H1 (cell line): ENCODE measurements around the gene MYO5B. TPM values are rescaled to one million over a fixed set of nuclear protein-coding genes. Genes with fewer than 3 reads are reported as not detected.

ENCODE experiments used
- CTCF ChIA-PET: fragments of 300-600 bp; sonication (Branson Sonifier 250); formaldehyde crosslinking; loops from one replicate; lab custom pipeline; 2021; ENCODE audit not compliant: partially characterized antibody; lab: Charles Lee
- POLR2A ChIA-PET: fragments of 300-600 bp; sonication (Branson Sonifier 250); formaldehyde crosslinking; loops from one replicate; lab custom pipeline; 2021; ENCODE audit warnings: inconsistent platforms; ENCODE audit not compliant: partially characterized antibody; lab: Charles Lee
- DNase-seq, 2 experiments: peaks; one replicate each; pipeline versions ENCODE4 v3.0.0 to v3.0.0-alpha.2; 2010 to 2022; ENCODE audit warnings: low spot score in 2 of 2, low read depth in 1 of 2, mixed read lengths in 1 of 2
- FAIRE-seq: peaks from 2 replicates; lab custom pipeline; 2011; peaks lifted over from hg19 to GRCh38; lab: Jason Lieb, UNC
- H2AFZ ChIP-seq: 2 replicates; pipeline ENCODE4 v1.8.1; 2012; ENCODE audit warnings: low read length, inconsistent platforms
- H2AK5ac ChIP-seq: 2 replicates; pipeline ENCODE4 v1.6.1; 2013; ENCODE audit warnings: low read depth, low read length
- H2BK120ac ChIP-seq: replicated peaks from 2 replicates; pipeline ENCODE3; 2013; ENCODE audit warnings: low read depth, low read length, inconsistent platforms
- H2BK12ac ChIP-seq: 2 replicates; pipeline ENCODE4 v1.6.1; 2013; ENCODE audit warnings: low read depth, low read length
- H2BK15ac ChIP-seq: 2 replicates; pipeline ENCODE4 v1.6.1; 2013; ENCODE audit warnings: low read length
- H2BK20ac ChIP-seq: 2 replicates; pipeline ENCODE4 v1.6.1; 2013; ENCODE audit warnings: low read length
- H2BK5ac ChIP-seq: 2 replicates; pipeline ENCODE4 v1.6.1; 2013; ENCODE audit warnings: low read depth, low read length
- H3K14ac ChIP-seq: 2 replicates; pipeline ENCODE4 v1.6.1; 2013; ENCODE audit warnings: inconsistent platforms; ENCODE audit not compliant: insufficient read length
- H3K18ac ChIP-seq: 2 replicates; pipeline ENCODE4 v1.6.1; 2013; ENCODE audit warnings: low read length; ENCODE audit errors: extremely low read depth
- H3K23ac ChIP-seq: 2 replicates; pipeline ENCODE4 v1.6.1; 2013; ENCODE audit warnings: inconsistent platforms; ENCODE audit not compliant: insufficient read length
- H3K23me2 ChIP-seq: 2 replicates; pipeline ENCODE4 v1.6.1; 2013; ENCODE audit warnings: low read depth, low read length
- H3K27ac ChIP-seq: 2 replicates; pipeline ENCODE4 v1.6.1; 2011; ENCODE audit warnings: low read depth, low read length, inconsistent platforms
- H3K27me3 ChIP-seq, 4 experiments: replicated peaks in 1 of 4; 1 replicate in 1 of 4; 2 replicates in 3 of 4; pipeline versions ENCODE4 v1.6.1 to v1.8.1; 2011 to 2013; ENCODE audit warnings: low read length in 3 of 4, mild to moderate bottlenecking in 3 of 4, inconsistent platforms in 2 of 4, mixed read lengths in 2 of 4, moderate library complexity in 1 of 4; ENCODE audit not compliant: control insufficient read depth in 3 of 4, insufficient read depth in 3 of 4; ENCODE audit errors: extremely low read depth in 1 of 4
- H3K36me3 ChIP-seq, 4 experiments: 2 replicates each; pipeline versions ENCODE4 v1.6.1 to v1.8.1; 2011 to 2013; ENCODE audit warnings: mild to moderate bottlenecking in 4 of 4, low read length in 3 of 4, moderate library complexity in 2 of 4, control low read depth in 1 of 4, inconsistent platforms in 1 of 4; ENCODE audit not compliant: insufficient read depth in 4 of 4, control insufficient read depth in 2 of 4
- H3K4ac ChIP-seq: replicated peaks from 2 replicates; pipeline ENCODE3; 2013; ENCODE audit warnings: low read length, low read depth, mixed read lengths, inconsistent platforms; ENCODE audit not compliant: insufficient read length
- H3K4me1 ChIP-seq, 4 experiments: replicated peaks in 1 of 4; 1 replicate in 1 of 4; 2 replicates in 3 of 4; pipeline versions ENCODE4 v1.6.1 to v1.8.1; 2011 to 2013; ENCODE audit warnings: low read length in 3 of 4, inconsistent platforms in 2 of 4, mixed read lengths in 1 of 4; ENCODE audit not compliant: insufficient read depth in 4 of 4, control insufficient read depth in 3 of 4
- H3K4me2 ChIP-seq, 2 experiments: 2 replicates each; pipeline versions ENCODE4 v1.6.1 to v1.8.1; 2011 to 2013; ENCODE audit warnings: low read depth in 2 of 2, low read length in 2 of 2, control low read depth in 1 of 2, inconsistent platforms in 1 of 2, mild to moderate bottlenecking in 1 of 2; ENCODE audit not compliant: insufficient read depth in 1 of 2
- H3K4me3 ChIP-seq, 4 experiments: fragments of 200-600, 300-600 bp in 1 of 4; sonication (generic), shearing (Covaris generic), sonication (Bioruptor Twin) in 1 of 4; 2 replicates each; pipeline versions ENCODE4 v1.5.1 to v1.8.1; 2011 to 2016; ENCODE audit warnings: low read length in 4 of 4, low read depth in 3 of 4, control low read depth in 2 of 4, inconsistent platforms in 2 of 4, mild to moderate bottlenecking in 2 of 4, mixed read lengths in 1 of 4, moderate library complexity in 1 of 4; ENCODE audit not compliant: insufficient read depth in 2 of 4; ENCODE audit errors: extremely low read depth in 1 of 4
- H3K56ac ChIP-seq: replicated peaks from 2 replicates; pipeline ENCODE3; 2013; ENCODE audit warnings: low read depth, mild to moderate bottlenecking, mixed read lengths, low read length, inconsistent platforms; ENCODE audit not compliant: insufficient read length
- H3K79me1 ChIP-seq: 2 replicates; pipeline ENCODE4 v1.6.1; 2013; ENCODE audit warnings: low read depth, low read length, control low read depth
- H3K79me2 ChIP-seq, 2 experiments: 2 replicates each; pipeline versions ENCODE4 v1.6.1 to v1.8.1; 2012 to 2013; ENCODE audit warnings: low read length in 2 of 2, mild to moderate bottlenecking in 2 of 2, inconsistent platforms in 1 of 2; ENCODE audit not compliant: insufficient read depth in 2 of 2, control insufficient read depth in 1 of 2
- H3K9ac ChIP-seq, 4 experiments: replicated peaks in 1 of 4; 1 replicate in 1 of 4; 2 replicates in 3 of 4; pipeline versions ENCODE4 v1.6.1 to v1.8.1; 2011 to 2013; ENCODE audit warnings: low read depth in 3 of 4, low read length in 3 of 4, control low read depth in 2 of 4, mild to moderate bottlenecking in 2 of 4, moderate library complexity in 2 of 4, inconsistent platforms in 1 of 4; ENCODE audit errors: extremely low read depth in 1 of 4
- H3K9me3 ChIP-seq, 2 experiments: 2 replicates each; pipeline versions ENCODE4 v1.6.1 to v1.8.1; 2012 to 2013; ENCODE audit warnings: mild to moderate bottlenecking in 2 of 2, moderate library complexity in 2 of 2, control low read depth in 1 of 2, inconsistent platforms in 1 of 2, low read depth in 1 of 2, low read length in 1 of 2, mixed read lengths in 1 of 2; ENCODE audit not compliant: insufficient read depth in 2 of 2
- H4K20me1 ChIP-seq, 2 experiments: replicated peaks in 1 of 2; 2 replicates each; pipeline versions ENCODE3 to v1.8.1; 2011 to 2013; ENCODE audit warnings: inconsistent platforms in 2 of 2, low read length in 2 of 2, mild to moderate bottlenecking in 1 of 2; ENCODE audit not compliant: insufficient read depth in 2 of 2, control insufficient read depth in 1 of 2
- H4K5ac ChIP-seq: 2 replicates; pipeline ENCODE4 v1.6.1; 2013; ENCODE audit warnings: low read length, low read depth, mixed read lengths, inconsistent platforms; ENCODE audit not compliant: insufficient read length
- H4K8ac ChIP-seq: 2 replicates; pipeline ENCODE4 v1.8.0; 2013; ENCODE audit warnings: mild to moderate bottlenecking, moderate library complexity, low read length, inconsistent platforms; ENCODE audit not compliant: insufficient read depth; ENCODE audit errors: extremely low read depth
- H4K91ac ChIP-seq: replicated peaks from 2 replicates; pipeline ENCODE3; 2013; ENCODE audit warnings: low read length, mixed read lengths, inconsistent platforms; ENCODE audit not compliant: insufficient read length
- ASH2L ChIP-seq: fragments of 200-600, 300-600 bp; sonication (generic); IDR thresholded peaks from one replicate; pipeline ENCODE4 v1.7.1; 2017; ENCODE audit warnings: low read length
- CREB1 ChIP-seq: IDR thresholded peaks from 2 replicates; pipeline ENCODE4 v1.6.1; 2012; ENCODE audit warnings: inconsistent platforms
- EZH2 ChIP-seq: fragments of 200-600 bp; sonication (generic); IDR thresholded peaks from 2 replicates; pipeline ENCODE4 v1.7.1; 2012; ENCODE audit warnings: low read depth, mild to moderate bottlenecking, moderate library complexity, low read length, inconsistent platforms; ENCODE audit not compliant: severe bottlenecking
- HDAC6 ChIP-seq: IDR thresholded peaks from one replicate; pipeline ENCODE4 v1.7.1; 2012; ENCODE audit warnings: low read depth, mild to moderate bottlenecking, inconsistent platforms, low read length, moderate library complexity
- JUN ChIP-seq: IDR thresholded peaks from 2 replicates; pipeline ENCODE4 v1.6.1; 2011; ENCODE audit warnings: low read depth, mild to moderate bottlenecking, improper control_type of control experiment, low read length
- KDM4A ChIP-seq: IDR thresholded peaks from one replicate; pipeline ENCODE4 v1.7.1; 2012; ENCODE audit warnings: low read depth, mild to moderate bottlenecking, moderate library complexity, low read length, inconsistent platforms; ENCODE audit not compliant: severe bottlenecking
- POLR2A ChIP-seq, 2 experiments: IDR thresholded peaks; 1 replicate in 1 of 2; 2 replicates in 1 of 2; pipeline ENCODE4 v1.6.1; 2011; ENCODE audit warnings: low read depth in 2 of 2, low read length in 2 of 2, mild to moderate bottlenecking in 2 of 2; ENCODE audit errors: control extremely low read depth in 1 of 2
- POLR2AphosphoS5 ChIP-seq: IDR thresholded peaks from 2 replicates; pipeline ENCODE4 v1.6.1; 2011; ENCODE audit warnings: low read depth, low read length
- RNF2 ChIP-seq: fragments of 200-900, 300-1000 bp; sonication (generic); IDR thresholded peaks from 2 replicates; pipeline ENCODE4 v1.7.1; 2016; ENCODE audit warnings: borderline replicate concordance, low read depth, mild to moderate bottlenecking, antibody characterized with exemption, low read length; ENCODE audit not compliant: poor library complexity, severe bottlenecking; ENCODE audit errors: missing control alignments
- SP4 ChIP-seq: IDR thresholded peaks from 2 replicates; pipeline ENCODE4 v1.6.1; 2012; ENCODE audit warnings: low read length, inconsistent platforms
- YY1 ChIP-seq: IDR thresholded peaks from 2 replicates; pipeline ENCODE4 v1.6.1; 2011; ENCODE audit warnings: low read depth, mild to moderate bottlenecking, low read length
- WGBS, 2 experiments: shearing (Covaris generic) in 1 of 2; methylation state at CpG; one replicate each; pipeline versions ENCODE4 v1.1.6 to v1.1.7; 2013 to 2015; ENCODE audit warnings: low lambda C conversion rate in 2 of 2, mixed read lengths in 2 of 2, inconsistent platforms in 1 of 2, low coverage in 1 of 2, missing lambda C conversion rate in 1 of 2; ENCODE audit not compliant: insufficient replicate concordance in 2 of 2, insufficient coverage in 1 of 2, insufficient read length in 1 of 2; ENCODE audit errors: extremely low coverage in 1 of 2, missing lambda C conversion rate in 1 of 2; 5-methylcytosine and 5-hydroxymethylcytosine counted together
- polyA plus RNA-seq, 7 experiments: library from polyadenylated mRNA; depleted of rRNA in 3 of 7; stranded (reverse) in 5 of 7; unstranded in 2 of 7; fragments of >200 nt in 5 of 7; fragments of 200-250 nt in 2 of 7; gene quantifications; 1 replicate in 5 of 7; 2 replicates in 1 of 7; 4 replicates in 1 of 7; pipeline versions ENCODE4 v1.2.1 to v1.2.3, GENCODE V29; 2011 to 2013; ENCODE audit warnings: missing spikeins in 2 of 7, mixed read lengths in 2 of 7
- total RNA-seq: library from RNA; stranded (reverse); fragmentation: NEBNext Ultra II Directional; extraction: Animal tissue kit (Norgen Biotek cat#: 25700); gene quantifications from 2 replicates; pipeline ENCODE4 v1.2.1, GENCODE V29; 2021
- TF ChIP-seq, protein P1 (sequence below): IDR thresholded peaks from 2 replicates; pipeline ENCODE4 v1.6.1; 2012; ENCODE audit warnings: inconsistent platforms
- TF ChIP-seq, protein P2 (sequence below): IDR thresholded peaks from 2 replicates; pipeline ENCODE4 v1.6.1; 2012; ENCODE audit warnings: inconsistent platforms

MYO5B gene
- total and polyA plus RNA-seq, 2 of the 8 experiments (the other 6 are each of a cell fraction or from before 2014, with no cell fraction given) = 6.4 to 7.7 TPM

DNA sequence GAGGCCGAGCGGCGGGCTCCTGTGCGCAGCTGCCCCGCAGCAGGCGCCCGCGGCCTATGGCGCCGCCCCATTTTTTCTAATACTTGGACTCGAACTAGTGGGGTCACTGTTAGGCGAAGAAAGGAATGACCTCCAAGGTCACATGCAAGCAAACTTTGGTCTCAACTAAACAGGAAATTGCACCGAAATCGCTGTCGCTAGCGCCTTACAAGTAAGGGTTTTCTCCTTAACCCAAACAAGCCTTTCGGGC lies 382.0 kb downstream of the MYO5B start:
- Histone ChIP-seq H2BK20ac (no peak overlapping the region), H2BK5ac (peak overlapping the region; percentile 89), H3K9me3 (peaks cover 4 to 5% of the 10 kb centered on the region in 2 experiments; a peak in 2 of 4 replicates), H3K4me3 (peak overlapping the region; percentile 74 to 93 (median 87)), H2AFZ (0 out of 2 replicates have a peak overlapping the region, but pooled peaks have one; percentile 90), H4K91ac (peak overlapping the region; percentile 75), H4K5ac (peak overlapping the region; percentile 95), H4K8ac (peak overlapping the region; percentile 99; the same call in 1 of the 2 replicates), H3K23me2 (peaks cover 12% of the 10 kb centered on the region), H3K23ac (no peak overlapping the region), H3K79me2 (peaks cover 10 to 52% of the 10 kb centered on the region in 2 experiments; a peak in 3 of 4 replicates), H2BK15ac (no peak overlapping the region), H3K14ac (no peak overlapping the region), H2BK120ac (no peak overlapping the region), H3K79me1 (no peaks in the 10 kb centered on the region; the same call in 1 of the 2 replicates), H3K36me3 (peaks cover 0 to 5% (median 2%) of the 10 kb centered on the region in 4 experiments; a peak in 2 of 8 replicates), H3K4me2 (peak overlapping the region; percentile 80 to 81), H3K4ac (peak overlapping the region; percentile 24), H3K9ac (peak overlapping the region; percentile 65 to 89 (median 84)), H3K56ac (peak overlapping the region; percentile 92), H3K27me3 (no peaks in the 10 kb centered on the region; a peak in 1 of 7 replicates), H2AK5ac (no peak overlapping the region), H3K4me1 (peaks cover 2 to 11% (median 8%) of the 10 kb centered on the region in 4 experiments; a peak in 5 of 7 replicates), H4K20me1 (peaks cover 0 to 1% of the 10 kb centered on the region in 2 experiments), H3K27ac (peak overlapping the region; percentile 94), H3K18ac (peak overlapping the region; percentile 88), H2BK12ac (peak overlapping the region; percentile 4; the same call in 1 of the 2 replicates)
- DNase-seq (no peak), FAIRE-seq (no peak)
- POLR2A ChIA-PET = interaction anchor here (0.7 to 3.1 kb wide), 4 partner anchors 9 to 19 kb away, joined by 3 to 10 read pairs (median 3); no protein-coding TSS in a partner anchor
- 1% methylated on average over 17 of the region's 17 CpGs; no CpG with 5 or more reads in 1 of the 2 experiments for WGBS, 2 experiments
- CTCF ChIA-PET = no interaction called here
- TF ChIP-seq POLR2A (IDR thresholded peaks at IDR 0.05; ENCODE audit: control extremely low read depth in 1 of 2, low read depth in 2 of 2, low read length in 2 of 2) (no peak), EZH2 (no peak), KDM4A (peak; percentile 25), RNF2 (no peak), CREB1 (no peak), HDAC6 (no peak), SP4 (no peak), YY1 (no peak), JUN (no peak), POLR2AphosphoS5 (no peak), ASH2L (peak; percentile 74)
- TF ChIP-seq, protein P1, sequence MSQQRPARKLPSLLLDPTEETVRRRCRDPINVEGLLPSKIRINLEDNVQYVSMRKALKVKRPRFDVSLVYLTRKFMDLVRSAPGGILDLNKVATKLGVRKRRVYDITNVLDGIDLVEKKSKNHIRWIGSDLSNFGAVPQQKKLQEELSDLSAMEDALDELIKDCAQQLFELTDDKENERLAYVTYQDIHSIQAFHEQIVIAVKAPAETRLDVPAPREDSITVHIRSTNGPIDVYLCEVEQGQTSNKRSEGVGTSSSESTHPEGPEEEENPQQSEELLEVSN = no peak
- TF ChIP-seq, protein P2, sequence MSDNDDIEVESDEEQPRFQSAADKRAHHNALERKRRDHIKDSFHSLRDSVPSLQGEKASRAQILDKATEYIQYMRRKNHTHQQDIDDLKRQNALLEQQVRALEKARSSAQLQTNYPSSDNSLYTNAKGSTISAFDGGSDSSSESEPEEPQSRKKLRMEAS = no peak
